ENCODE data around the gene IP6K2. TPM values are rescaled to one million over a fixed set of nuclear protein-coding genes. Genes with fewer than 3 reads are reported as not detected.

IP6K2 gene
- total and polyA plus RNA-seq, 10 of the 15 experiments (the other 5 are each of a cell fraction or from before 2014, with no cell fraction given), result 25.8 to 95.9 (median 69.0) TPM

DNA sequence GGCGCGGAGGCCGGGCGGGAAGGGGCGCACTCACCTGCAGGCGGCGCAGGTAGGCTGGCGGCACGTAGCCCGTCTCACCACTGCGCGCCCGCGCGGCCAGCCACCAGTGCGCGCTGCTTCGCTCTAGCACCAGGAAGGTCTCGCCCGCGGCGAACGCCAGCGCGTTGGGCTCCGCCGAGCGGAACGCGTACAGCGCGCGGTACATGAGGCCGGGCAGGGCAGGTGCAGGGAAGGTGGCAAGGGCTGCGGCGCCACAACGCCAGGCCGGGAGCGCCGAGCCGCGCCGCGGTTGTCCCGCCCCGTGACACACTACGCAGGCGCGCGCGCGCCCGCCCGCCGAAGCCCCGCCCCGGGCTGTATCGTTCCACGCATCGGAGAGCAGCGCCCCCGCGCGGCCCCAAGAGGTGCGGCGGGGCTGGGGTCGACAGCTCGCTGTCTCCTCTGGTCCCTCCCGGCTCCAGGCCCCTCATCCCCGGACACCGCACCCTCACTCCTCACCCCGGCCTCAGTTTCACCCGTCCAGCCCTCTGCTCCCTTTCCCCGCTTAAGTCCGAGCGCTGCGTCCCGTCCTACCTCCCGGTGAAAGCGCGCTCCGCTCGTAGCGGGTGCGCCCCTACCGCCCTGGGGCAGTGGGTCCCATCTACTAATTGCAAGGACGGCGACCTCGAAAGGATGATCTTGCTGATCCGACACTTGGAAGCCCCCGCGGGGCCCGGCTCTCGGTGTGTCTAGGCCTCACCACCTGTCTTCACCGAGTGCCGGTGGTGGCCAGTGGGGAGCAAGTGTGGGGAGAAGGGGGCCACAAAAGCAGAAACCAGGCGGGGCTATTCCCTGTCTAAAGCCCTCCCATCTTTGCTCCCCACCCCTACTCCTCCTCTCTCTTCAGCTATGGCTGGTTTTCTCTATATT, 31.2 kb downstream of the IP6K2 start, which contains the start of gene NCKIPSD:
Gene NCKIPSD (minus strand): TSS at position 313 of the 909 bp plus-strand sequence. CDS start 108 bp downstream, at position 205.
- H3K36me3 ChIP-seq (ENCODE audit: control insufficient read depth in 2 of 2, insufficient read depth in 2 of 2, low read length in 1 of 2), result peaks cover 27 to 32% of the 10 kb centered on the region in 2 experiments
- H3K9me3 ChIP-seq (replicated peaks; ENCODE audit: control insufficient read depth, insufficient read depth, low read length), result no peaks in the 10 kb centered on the region
- peak within 1 kb of the TSS; percentile 79 for H3K27ac ChIP-seq (ENCODE audit: control insufficient read depth, insufficient read depth)
- POLR2A ChIA-PET, result interaction anchor here (2.0 kb wide), 1 partner anchor 31 kb away, joined by 8 read pairs; the partner anchor contains the start of gene IP6K2
- peaks cover 8% of the 10 kb centered on the region; the same call in 1 of the 2 replicates for H3K4me1 ChIP-seq (ENCODE audit: control insufficient read depth, insufficient read depth, low read length)
- H3K27me3 ChIP-seq (replicated peaks in 1 of 2; ENCODE audit: control insufficient read depth in 2 of 2, insufficient read depth in 2 of 2, low read length in 1 of 2), result no peaks in the 10 kb centered on the region
- peak within 1 kb of the TSS; percentile 88 for H3K4me2 ChIP-seq (ENCODE audit: control insufficient read depth, insufficient read depth)
- SMC1A ChIA-PET (ENCODE audit: uncharacterized antibody, unreplicated experiment), result interaction anchor here (1.0 to 1.7 kb wide), 2 partner anchors 54 to 285 kb away, joined by 4 to 8 read pairs; no protein-coding TSS in a partner anchor
- intact Hi-C loops (cut with micrococcal nuclease; ENCODE audit: unreplicated experiment), result loop anchor here (1.0 kb wide), 1 partner anchor 77 kb away; the partner anchor contains the start of gene UQCRC1
- H2AFZ ChIP-seq (ENCODE audit: control insufficient read depth, low read depth, low read length), result peak within 1 kb of the TSS; percentile 98
- H3K9ac ChIP-seq (ENCODE audit: control insufficient read depth, insufficient read depth, low read length), result peak within 1 kb of the TSS; percentile 91
- 2% methylated on average over 71 of the region's 97 CpGs for WGBS (ENCODE audit: insufficient coverage, insufficient replicate concordance, low lambda C conversion rate, missing lambda C conversion rate)
- ATAC-seq, result peak; percentile 91
- RAD21 ChIA-PET (ENCODE audit: unreplicated experiment), result interaction anchor here (1.0 to 1.3 kb wide), 2 partner anchors 265 to 285 kb away, joined by 3 to 4 read pairs; no protein-coding TSS in a partner anchor
- CTCF ChIA-PET, result interaction anchor here (0.6 to 2.3 kb wide), 19 partner anchors 10 to 443 kb away, joined by 3 to 7 read pairs (median 4); partner anchors contain the start of genes IMPDH2, IP6K2 and SLC26A6
- peaks cover 26% of the 10 kb centered on the region for H3K79me2 ChIP-seq (ENCODE audit: control insufficient read depth, insufficient read depth, low read length)
- no TSS peak for BruUV-seq (replicated peaks)
- H3K4me3 ChIP-seq, result peak within 1 kb of the TSS; percentile 99
- H4K20me1 ChIP-seq (ENCODE audit: control insufficient read depth, insufficient read depth), result no peaks in the 10 kb centered on the region; the same call in 1 of the 2 replicates
- DNase-seq (ENCODE audit: low read depth, low spot score), result peak; percentile 30
- in situ Hi-C loops (cut with MboI), result no loop called here
- FAIRE-seq, result peak; percentile 59
- no peak for TF ChIP-seq SMAD5 (IDR thresholded peaks at IDR 0.05; ENCODE audit: low read depth)
- no peak for TF ChIP-seq SIX5 (IDR thresholded peaks at IDR 0.05; ENCODE audit: low read depth, low read length, severe bottlenecking)
- TF ChIP-seq, protein P1, sequence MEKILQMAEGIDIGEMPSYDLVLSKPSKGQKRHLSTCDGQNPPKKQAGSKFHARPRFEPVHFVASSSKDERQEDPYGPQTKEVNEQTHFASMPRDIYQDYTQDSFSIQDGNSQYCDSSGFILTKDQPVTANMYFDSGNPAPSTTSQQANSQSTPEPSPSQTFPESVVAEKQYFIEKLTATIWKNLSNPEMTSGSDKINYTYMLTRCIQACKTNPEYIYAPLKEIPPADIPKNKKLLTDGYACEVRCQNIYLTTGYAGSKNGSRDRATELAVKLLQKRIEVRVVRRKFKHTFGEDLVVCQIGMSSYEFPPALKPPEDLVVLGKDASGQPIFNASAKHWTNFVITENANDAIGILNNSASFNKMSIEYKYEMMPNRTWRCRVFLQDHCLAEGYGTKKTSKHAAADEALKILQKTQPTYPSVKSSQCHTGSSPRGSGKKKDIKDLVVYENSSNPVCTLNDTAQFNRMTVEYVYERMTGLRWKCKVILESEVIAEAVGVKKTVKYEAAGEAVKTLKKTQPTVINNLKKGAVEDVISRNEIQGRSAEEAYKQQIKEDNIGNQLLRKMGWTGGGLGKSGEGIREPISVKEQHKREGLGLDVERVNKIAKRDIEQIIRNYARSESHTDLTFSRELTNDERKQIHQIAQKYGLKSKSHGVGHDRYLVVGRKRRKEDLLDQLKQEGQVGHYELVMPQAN (conservative IDR thresholded peaks at IDR 0.05), result peak; percentile 94
- no peak for TF ChIP-seq EZH2 (IDR thresholded peaks at IDR 0.05; ENCODE audit: borderline replicate concordance, control insufficient read depth, low read depth, low read length)
- no peak for TF ChIP-seq STAT1 (conservative IDR thresholded peaks at IDR 0.05)
- TF ChIP-seq, protein P2, sequence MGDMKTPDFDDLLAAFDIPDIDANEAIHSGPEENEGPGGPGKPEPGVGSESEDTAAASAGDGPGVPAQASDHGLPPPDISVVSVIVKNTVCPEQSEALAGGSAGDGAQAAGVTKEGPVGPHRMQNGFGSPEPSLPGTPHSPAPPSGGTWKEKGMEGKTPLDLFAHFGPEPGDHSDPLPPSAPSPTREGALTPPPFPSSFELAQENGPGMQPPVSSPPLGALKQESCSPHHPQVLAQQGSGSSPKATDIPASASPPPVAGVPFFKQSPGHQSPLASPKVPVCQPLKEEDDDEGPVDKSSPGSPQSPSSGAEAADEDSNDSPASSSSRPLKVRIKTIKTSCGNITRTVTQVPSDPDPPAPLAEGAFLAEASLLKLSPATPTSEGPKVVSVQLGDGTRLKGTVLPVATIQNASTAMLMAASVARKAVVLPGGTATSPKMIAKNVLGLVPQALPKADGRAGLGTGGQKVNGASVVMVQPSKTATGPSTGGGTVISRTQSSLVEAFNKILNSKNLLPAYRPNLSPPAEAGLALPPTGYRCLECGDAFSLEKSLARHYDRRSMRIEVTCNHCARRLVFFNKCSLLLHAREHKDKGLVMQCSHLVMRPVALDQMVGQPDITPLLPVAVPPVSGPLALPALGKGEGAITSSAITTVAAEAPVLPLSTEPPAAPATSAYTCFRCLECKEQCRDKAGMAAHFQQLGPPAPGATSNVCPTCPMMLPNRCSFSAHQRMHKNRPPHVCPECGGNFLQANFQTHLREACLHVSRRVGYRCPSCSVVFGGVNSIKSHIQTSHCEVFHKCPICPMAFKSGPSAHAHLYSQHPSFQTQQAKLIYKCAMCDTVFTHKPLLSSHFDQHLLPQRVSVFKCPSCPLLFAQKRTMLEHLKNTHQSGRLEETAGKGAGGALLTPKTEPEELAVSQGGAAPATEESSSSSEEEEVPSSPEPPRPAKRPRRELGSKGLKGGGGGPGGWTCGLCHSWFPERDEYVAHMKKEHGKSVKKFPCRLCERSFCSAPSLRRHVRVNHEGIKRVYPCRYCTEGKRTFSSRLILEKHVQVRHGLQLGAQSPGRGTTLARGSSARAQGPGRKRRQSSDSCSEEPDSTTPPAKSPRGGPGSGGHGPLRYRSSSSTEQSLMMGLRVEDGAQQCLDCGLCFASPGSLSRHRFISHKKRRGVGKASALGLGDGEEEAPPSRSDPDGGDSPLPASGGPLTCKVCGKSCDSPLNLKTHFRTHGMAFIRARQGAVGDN (IDR thresholded peaks at IDR 0.05), result peak; percentile 72
- no peak for TF ChIP-seq HCFC1 (IDR thresholded peaks at IDR 0.05; ENCODE audit: low read length)
- peak; percentile 97 for TF ChIP-seq LARP7 (IDR thresholded peaks at IDR 0.05)
- TF ChIP-seq, protein P3, sequence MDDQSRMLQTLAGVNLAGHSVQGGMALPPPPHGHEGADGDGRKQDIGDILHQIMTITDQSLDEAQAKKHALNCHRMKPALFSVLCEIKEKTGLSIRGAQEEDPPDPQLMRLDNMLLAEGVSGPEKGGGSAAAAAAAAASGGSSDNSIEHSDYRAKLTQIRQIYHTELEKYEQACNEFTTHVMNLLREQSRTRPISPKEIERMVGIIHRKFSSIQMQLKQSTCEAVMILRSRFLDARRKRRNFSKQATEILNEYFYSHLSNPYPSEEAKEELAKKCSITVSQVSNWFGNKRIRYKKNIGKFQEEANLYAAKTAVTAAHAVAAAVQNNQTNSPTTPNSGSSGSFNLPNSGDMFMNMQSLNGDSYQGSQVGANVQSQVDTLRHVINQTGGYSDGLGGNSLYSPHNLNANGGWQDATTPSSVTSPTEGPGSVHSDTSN (IDR thresholded peaks at IDR 0.05; ENCODE audit: insufficient replicate concordance, low read depth, low read length), result no peak
- TF ChIP-seq NR2F1 (conservative IDR thresholded peaks at IDR 0.05), result peak; percentile 73
- peak; percentile 89 for TF ChIP-seq POLR2A (IDR thresholded peaks at IDR 0.05; ENCODE audit: low read depth, low read length)
- TF ChIP-seq RUNX3 (IDR thresholded peaks at IDR 0.05; ENCODE audit: low read length), result peak; percentile 24; the same call in 1 of the 2 replicates
- no peak for TF ChIP-seq BCL11A (IDR thresholded peaks at IDR 0.05; ENCODE audit: low read depth, low read length)
- no peak for TF ChIP-seq FOXK2 (IDR thresholded peaks at IDR 0.05)
- peak; percentile 96 for TF ChIP-seq DPF2 (IDR thresholded peaks at IDR 0.05)
- 0 out of 2 replicates have a peak, but pooled peaks have one; percentile 61 for TF ChIP-seq ZSCAN29 (IDR thresholded peaks at IDR 0.05)
- TF ChIP-seq POU2F2 (IDR thresholded peaks at IDR 0.05; ENCODE audit: borderline replicate concordance, low read depth, low read length), result no peak

Data from GM12878 (cell line).